Measurements from ENCODE around the gene OTOP2.
"Not testable (repeated sequence)": the region's sequence is repeated elsewhere in the genome, so short reads cannot be mapped to it uniquely, and the experiment has no call there.

Gene OTOP2

GRCh38 chr17:74901353-74902135 lies 22.5 kb upstream of the OTOP2 start:
- DNase-seq (ENCODE audit: low read depth in 2 of 2, low spot score in 1 of 2) = no peak

GRCh38 chr17:74903034-74903433 lies 21.0 kb upstream of the OTOP2 start:
- DNase-seq (ENCODE audit: low read depth in 2 of 2, low spot score in 1 of 2) = no peak

- no peak for DNase-seq (ENCODE audit: low read depth in 2 of 2, low spot score in 1 of 2)
Measured at GRCh38 chr17:74903671-74904070, 20.4 kb upstream of the OTOP2 start.

- no peak for DNase-seq (ENCODE audit: low read depth in 2 of 2, low spot score in 1 of 2)
Measured at GRCh38 chr17:74904687-74905409, 19.2 kb upstream of the OTOP2 start.

GRCh38 chr17:74906214-74906793 lies 17.8 kb upstream of the OTOP2 start:
- not testable (repeated sequence) for DNase-seq (ENCODE audit: low read depth in 2 of 2, low spot score in 1 of 2)

- no peak for DNase-seq (ENCODE audit: low read depth in 2 of 2, low spot score in 1 of 2)
Measured at GRCh38 chr17:74907012-74907411, 17.1 kb upstream of the OTOP2 start.

- not testable (repeated sequence) for DNase-seq (ENCODE audit: low read depth in 2 of 2, low spot score in 1 of 2)
Measured at GRCh38 chr17:74909097-74909496, 15.0 kb upstream of the OTOP2 start.

- DNase-seq (ENCODE audit: low read depth in 2 of 2, low spot score in 1 of 2) = not testable (repeated sequence)
Measured at GRCh38 chr17:74911423-74911822, 12.7 kb upstream of the OTOP2 start.

- no peak for DNase-seq (ENCODE audit: low read depth in 2 of 2, low spot score in 1 of 2)
Measured at GRCh38 chr17:74916136-74916850, 7.8 kb upstream of the OTOP2 start.

GRCh38 chr17:74916851-74917199 lies 7.2 kb upstream of the OTOP2 start:
- DNase-seq (ENCODE audit: low read depth in 2 of 2, low spot score in 1 of 2) = no peak

- DNase-seq (ENCODE audit: low read depth in 2 of 2, low spot score in 1 of 2) = no peak
Measured at GRCh38 chr17:74917430-74917829, 6.6 kb upstream of the OTOP2 start.

GRCh38 chr17:74918906-74919305 lies 5.2 kb upstream of the OTOP2 start:
- no peak for DNase-seq (ENCODE audit: low read depth in 2 of 2, low spot score in 1 of 2)

GRCh38 chr17:74919440-74920305 lies 4.4 kb upstream of the OTOP2 start:
- no peak for DNase-seq (ENCODE audit: low read depth in 2 of 2, low spot score in 1 of 2)

- no peak for DNase-seq (ENCODE audit: low read depth in 2 of 2, low spot score in 1 of 2)
Measured at GRCh38 chr17:74920306-74920620, 3.8 kb upstream of the OTOP2 start.

- DNase-seq (ENCODE audit: low read depth in 2 of 2, low spot score in 1 of 2) = no peak
Measured at GRCh38 chr17:74920642-74921025, 3.4 kb upstream of the OTOP2 start.

- no peak for DNase-seq (ENCODE audit: low read depth in 2 of 2, low spot score in 1 of 2)
Measured at GRCh38 chr17:74921026-74921681, 2.9 kb upstream of the OTOP2 start.

- DNase-seq (ENCODE audit: low read depth in 2 of 2, low spot score in 1 of 2) = no peak
Measured at GRCh38 chr17:74921769-74922168, 2.3 kb upstream of the OTOP2 start.

- DNase-seq (ENCODE audit: low read depth in 2 of 2, low spot score in 1 of 2) = no peak
Measured at GRCh38 chr17:74922172-74922571, 1.9 kb upstream of the OTOP2 start.

GRCh38 chr17:74922694-74923537 lies 1.2 kb upstream of the OTOP2 start, which contains the start of gene USH1G:
Gene USH1G (minus strand): TSS chr17:74923255. CDS start chr17:74923073, 182 bp downstream.
- no peak for DNase-seq (ENCODE audit: low read depth in 2 of 2, low spot score in 1 of 2)
